PC-9 (cell line): ENCODE measurements around the gene PSG4.
A peak's percentile ranks its signal among the peaks of the same experiment; 100 is the strongest.
"Not testable (repeated sequence)": the region's sequence is repeated elsewhere in the genome, so short reads cannot be mapped to it uniquely, and the experiment has no call there.

ENCODE experiments used
- CTCF ChIP-seq: fragments of 200-600 bp; sonication (generic); conservative IDR thresholded peaks from 2 replicates; pipeline ENCODE4 v1.6.1; 2017; ENCODE audit warnings: mixed run types, antibody characterized with exemption, mild to moderate bottlenecking, moderate library complexity
- EZH2 ChIP-seq: fragments of 200-600 bp; sonication (generic); IDR thresholded peaks from 2 replicates; pipeline ENCODE4 v1.8.0; 2017; ENCODE audit warnings: antibody characterized with exemption, low read depth

- TF ChIP-seq CTCF = peak; percentile 43; the same call in 1 of the 2 replicates
- not testable (repeated sequence) for TF ChIP-seq EZH2
Measured at GRCh38 chr19:43198686-43199419, 6.6 kb downstream of the PSG4 start.
